Measurements from ENCODE around the gene TNFSF13.

Gene TNFSF13

DNA sequence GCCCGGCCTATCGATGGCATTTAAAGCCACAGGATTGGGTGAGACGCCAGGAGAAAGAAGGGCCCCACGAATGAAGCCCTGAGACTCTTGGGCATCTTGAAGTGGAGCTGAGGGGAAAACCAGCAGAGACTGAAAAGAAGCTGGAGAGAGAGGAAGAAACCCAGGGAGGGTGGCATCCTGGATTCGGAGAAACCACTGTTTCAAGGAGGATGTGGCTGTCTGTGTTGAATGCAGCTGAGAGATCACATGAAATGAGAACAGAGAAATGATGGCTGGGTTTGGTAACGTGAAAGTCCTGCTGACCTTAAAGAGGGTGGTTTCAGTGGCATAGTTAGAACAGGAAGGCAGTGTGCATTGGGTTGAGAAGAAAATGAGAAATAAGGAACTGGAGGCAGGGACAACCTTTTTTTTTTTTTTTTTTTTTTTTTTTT is 5.9 kb upstream of the TNFSF13 start:
- DNase-seq, result peak; percentile 28

GRCh38 chr17:7553356-7553755 is 5.2 kb upstream of the TNFSF13 start:
- DNase-seq, result no peak

DNA sequence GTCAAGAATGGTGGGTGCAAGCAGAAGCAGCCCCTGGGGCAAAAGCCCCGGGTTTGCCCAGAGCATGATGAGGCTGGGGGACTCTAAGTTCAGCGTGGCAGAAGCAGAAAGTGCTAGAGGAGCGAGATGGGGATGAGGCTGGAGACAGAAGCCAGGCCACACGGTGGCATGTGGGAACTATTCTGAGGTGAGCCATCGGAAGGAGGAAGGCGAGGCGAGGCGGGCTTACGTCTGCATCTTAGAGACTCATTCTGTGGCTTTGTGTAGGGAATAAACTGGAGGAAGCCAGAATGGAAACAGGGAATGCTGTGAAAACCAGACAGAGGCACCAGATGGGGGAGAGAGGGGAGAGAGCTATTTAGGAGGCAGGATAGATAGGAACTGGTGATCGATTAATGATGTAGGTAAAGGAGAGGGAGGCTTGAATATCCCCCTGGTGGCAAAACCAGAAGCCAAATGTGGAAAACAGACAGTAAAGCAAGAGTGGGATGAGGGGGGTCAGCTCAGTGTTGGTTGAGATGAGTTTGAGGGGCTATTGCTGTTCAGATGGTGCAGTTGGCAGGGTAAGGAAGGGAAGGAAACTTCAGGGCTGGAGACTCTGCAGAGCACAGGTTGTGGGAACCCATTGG is 3.1 kb upstream of the TNFSF13 start:
- DNase-seq, result no peak

GRCh38 chr17:7556627-7557026 is 1.9 kb upstream of the TNFSF13 start:
- no peak for DNase-seq

DNA sequence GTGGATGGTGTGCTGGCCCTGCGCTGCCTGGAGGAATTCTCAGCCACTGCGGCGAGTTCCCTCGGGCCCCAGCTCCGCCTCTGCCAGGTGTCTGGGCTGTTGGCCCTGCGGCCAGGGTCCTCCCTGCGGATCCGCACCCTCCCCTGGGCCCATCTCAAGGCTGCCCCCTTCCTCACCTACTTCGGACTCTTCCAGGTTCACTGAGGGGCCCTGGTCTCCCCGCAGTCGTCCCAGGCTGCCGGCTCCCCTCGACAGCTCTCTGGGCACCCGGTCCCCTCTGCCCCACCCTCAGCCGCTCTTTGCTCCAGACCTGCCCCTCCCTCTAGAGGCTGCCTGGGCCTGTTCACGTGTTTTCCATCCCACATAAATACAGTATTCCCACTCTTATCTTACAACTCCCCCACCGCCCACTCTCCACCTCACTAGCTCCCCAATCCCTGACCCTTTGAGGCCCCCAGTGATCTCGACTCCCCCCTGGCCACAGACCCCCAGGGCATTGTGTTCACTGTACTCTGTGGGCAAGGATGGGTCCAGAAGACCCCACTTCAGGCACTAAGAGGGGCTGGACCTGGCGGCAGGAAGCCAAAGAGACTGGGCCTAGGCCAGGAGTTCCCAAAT is 1.3 kb upstream of the TNFSF13 start:
- DNase-seq, result no peak

DNA sequence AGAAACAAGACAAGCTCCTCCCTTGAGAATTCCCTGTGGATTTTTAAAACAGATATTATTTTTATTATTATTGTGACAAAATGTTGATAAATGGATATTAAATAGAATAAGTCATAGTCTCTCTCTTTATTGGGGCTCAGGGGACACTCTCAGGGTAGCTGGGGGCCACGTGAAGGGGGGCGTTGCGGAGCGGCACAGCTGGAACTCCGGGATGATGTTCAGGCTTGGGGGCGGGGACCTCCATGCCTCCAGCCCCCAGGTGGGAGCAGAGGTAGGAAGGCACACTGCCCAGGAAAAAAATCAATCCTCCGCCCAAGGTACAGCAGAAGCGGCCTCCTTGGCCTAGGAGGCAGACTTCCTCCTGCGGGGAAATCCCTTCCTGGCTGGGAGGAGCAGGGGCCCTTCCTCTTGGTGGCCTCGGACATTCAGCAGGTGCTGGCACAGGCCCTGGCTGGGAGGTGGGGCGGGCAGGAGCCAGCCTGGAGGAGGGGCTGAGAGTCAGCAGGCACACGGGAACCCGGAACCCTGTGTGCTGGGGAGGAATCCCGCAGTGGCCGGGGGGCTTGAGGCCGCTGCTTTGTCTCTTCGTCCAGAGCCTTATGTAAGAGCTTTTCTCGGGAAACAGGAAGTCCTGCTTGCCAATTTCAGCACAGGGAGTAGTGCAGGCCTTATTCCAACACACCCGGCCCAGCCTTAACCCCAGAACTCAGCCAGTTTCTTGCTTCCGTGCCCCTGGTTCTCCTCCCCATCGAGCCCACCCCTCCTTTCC is 591 bp upstream of the TNFSF13 start:
- no peak for DNase-seq

DNA sequence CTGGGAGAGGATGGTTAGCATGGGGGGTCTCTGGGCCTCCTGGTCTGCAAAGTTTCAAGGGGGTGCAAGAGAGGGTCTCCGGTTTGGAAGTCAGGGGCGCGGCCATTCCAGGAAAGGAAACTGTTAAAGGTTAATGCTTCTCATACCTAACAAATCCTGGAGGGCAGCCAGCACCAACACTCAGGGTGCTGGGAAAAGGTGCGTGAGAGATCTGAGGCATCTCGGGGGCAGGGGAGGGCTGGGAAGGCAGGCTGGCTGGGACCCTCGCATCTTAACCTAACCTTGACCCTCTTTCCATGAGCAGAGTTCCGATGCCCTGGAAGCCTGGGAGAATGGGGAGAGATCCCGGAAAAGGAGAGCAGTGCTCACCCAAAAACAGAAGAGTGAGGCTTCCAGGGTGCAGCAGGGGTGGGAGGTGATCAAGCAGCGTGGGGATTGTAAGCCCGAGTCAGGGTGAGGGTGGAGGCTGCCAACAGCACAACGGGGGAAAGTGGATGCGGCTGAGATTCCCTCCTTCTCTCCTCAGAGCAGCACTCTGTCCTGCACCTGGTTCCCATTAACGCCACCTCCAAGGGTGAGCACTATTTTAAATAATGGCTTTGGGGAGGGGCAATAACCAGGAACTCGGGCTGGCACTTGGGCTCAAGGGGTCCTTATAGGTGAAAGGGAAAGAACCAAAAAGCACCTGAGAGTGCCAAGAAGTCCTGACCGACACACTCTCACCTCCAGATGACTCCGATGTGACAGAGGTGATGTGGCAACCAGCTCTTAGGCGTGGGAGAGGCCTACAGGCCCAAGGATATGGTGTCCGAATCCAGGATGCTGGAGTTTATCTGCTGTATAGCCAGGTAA is 996 bp downstream of the TNFSF13 start:
- no peak for DNase-seq

- DNase-seq, result peak; percentile 62
These were observed 1.9 kb downstream of the TNFSF13 start for GRCh38 chr17:7560172-7561027.

GRCh38 chr17:7561028-7561575 is 2.6 kb downstream of the TNFSF13 start:
- DNase-seq, result peak; percentile 81

- peak; percentile 90 for DNase-seq
These were observed 3.1 kb downstream of the TNFSF13 start, which contains the start of gene SENP3 for GRCh38 chr17:7561589-7562207. Gene SENP3 (plus strand): TSS chr17:7561919. CDS start chr17:7563077, 1,158 bp downstream.

- no peak for DNase-seq
These were observed 3.7 kb downstream of the TNFSF13 start for GRCh38 chr17:7562208-7562605.

GRCh38 chr17:7563115-7563869 is 4.7 kb downstream of the TNFSF13 start:
- no peak for DNase-seq

DNA sequence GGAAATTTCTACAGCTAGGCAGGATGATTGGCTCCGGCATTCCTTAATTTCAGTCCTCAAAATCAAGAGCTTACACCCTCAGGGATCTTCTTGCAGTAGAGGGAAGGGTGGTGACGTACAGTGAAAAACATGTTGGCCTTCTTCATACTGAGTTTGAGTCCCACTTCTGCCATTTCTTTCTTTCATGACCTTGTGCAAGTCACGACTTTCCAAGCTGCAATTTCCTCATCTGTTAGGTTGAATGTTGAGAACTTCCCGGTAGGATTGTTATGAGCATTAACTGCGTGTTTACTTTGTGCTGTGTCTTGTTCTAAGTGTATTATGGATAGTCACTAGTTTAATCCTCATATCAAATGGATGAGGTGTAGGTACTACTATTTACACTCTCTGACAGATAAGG is 11.0 kb downstream of the TNFSF13 start:
- DNase-seq, result no peak

GRCh38 chr17:7570351-7570750 is 11.8 kb downstream of the TNFSF13 start:
- DNase-seq, result no peak

DNA sequence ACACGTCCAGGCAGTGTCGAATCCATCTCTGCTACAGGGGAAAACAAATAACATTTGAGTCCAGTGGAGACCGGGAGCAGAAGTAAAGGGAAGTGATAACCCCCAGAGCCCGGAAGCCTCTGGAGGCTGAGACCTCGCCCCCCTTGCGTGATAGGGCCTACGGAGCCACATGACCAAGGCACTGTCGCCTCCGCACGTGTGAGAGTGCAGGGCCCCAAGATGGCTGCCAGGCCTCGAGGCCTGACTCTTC is 13.7 kb downstream of the TNFSF13 start:
- DNase-seq, result no peak

- DNase-seq, result peak; percentile 100
These were observed 14.2 kb downstream of the TNFSF13 start for GRCh38 chr17:7572588-7573323.

- DNase-seq, result peak; percentile 87
These were observed 15.0 kb downstream of the TNFSF13 start for GRCh38 chr17:7573324-7574080.

GRCh38 chr17:7574176-7574953 is 15.8 kb downstream of the TNFSF13 start:
- DNase-seq, result no peak
